ENCODE measurements around the gene SPATA12. TPM values are rescaled to one million over a fixed set of nuclear protein-coding genes. Genes with fewer than 3 reads are reported as not detected.

The SPATA12 gene
- total RNA-seq, 2 donors from 2014 or later = not detected

GRCh38 chr3:57048728-57049127, 11.7 kb upstream of the SPATA12 start:
- Histone ChIP-seq H3K4me1 (ENCODE audit: control insufficient read depth in 1 of 2, low read depth in 2 of 2) (no peaks in the 10 kb centered on the region), H3K27ac (no peak overlapping the region), H3K9me3 (no peaks in the 10 kb centered on the region), H3K36me3 (no peaks in the 10 kb centered on the region), H3K27me3 (replicated peaks; ENCODE audit: insufficient read depth) (no peaks in the 10 kb centered on the region), H3K4me3 (no peak overlapping the region)
- DNase-seq (ENCODE audit: low spot score) (no peak), ATAC-seq (ENCODE audit: insufficient number of reproducible peaks, low FRiP score, low read depth) (no peak)
- no peak for TF ChIP-seq CTCF (IDR thresholded peaks at IDR 0.05)

- no peaks in the 10 kb centered on the region for H3K27me3 ChIP-seq (replicated peaks; ENCODE audit: insufficient read depth)
- no peak for ATAC-seq (ENCODE audit: insufficient number of reproducible peaks, low FRiP score, low read depth)
- no peaks in the 10 kb centered on the region for H3K9me3 ChIP-seq
- H3K4me3 ChIP-seq = no peak overlapping the region
- no peaks in the 10 kb centered on the region for H3K4me1 ChIP-seq (ENCODE audit: control insufficient read depth in 1 of 2, low read depth in 2 of 2)
- no peaks in the 10 kb centered on the region for H3K36me3 ChIP-seq
- no peak for DNase-seq (ENCODE audit: low spot score)
- no peak overlapping the region for H3K27ac ChIP-seq
- TF ChIP-seq CTCF (IDR thresholded peaks at IDR 0.05) = no peak
Measured at GRCh38 chr3:57052662-57053061, 7.8 kb upstream of the SPATA12 start.

- Histone ChIP-seq H3K9me3 (no peaks in the 10 kb centered on the region), H3K4me3 (no peak overlapping the region), H3K36me3 (no peaks in the 10 kb centered on the region), H3K27ac (no peak overlapping the region), H3K27me3 (replicated peaks; ENCODE audit: insufficient read depth) (no peaks in the 10 kb centered on the region), H3K4me1 (ENCODE audit: control insufficient read depth in 1 of 2, low read depth in 2 of 2) (no peaks in the 10 kb centered on the region)
- DNase-seq (ENCODE audit: low spot score) (no peak), ATAC-seq (ENCODE audit: insufficient number of reproducible peaks, low FRiP score, low read depth) (no peak)
- TF ChIP-seq CTCF (IDR thresholded peaks at IDR 0.05) = no peak
Measured at GRCh38 chr3:57053122-57053521, 7.3 kb upstream of the SPATA12 start.

GRCh38 chr3:57057351-57057750, 3.1 kb upstream of the SPATA12 start:
- Histone ChIP-seq H3K36me3 (no peaks in the 10 kb centered on the region), H3K4me3 (no peak overlapping the region), H3K27ac (no peak overlapping the region), H3K4me1 (ENCODE audit: control insufficient read depth in 1 of 2, low read depth in 2 of 2) (peaks cover 6 to 16% of the 10 kb centered on the region in 2 donors), H3K9me3 (no peaks in the 10 kb centered on the region), H3K27me3 (replicated peaks; ENCODE audit: insufficient read depth) (no peaks in the 10 kb centered on the region)
- ATAC-seq (ENCODE audit: insufficient number of reproducible peaks, low FRiP score, low read depth) = no peak
- DNase-seq (ENCODE audit: low spot score) = no peak
- no peak for TF ChIP-seq CTCF (IDR thresholded peaks at IDR 0.05)

- peaks cover 8 to 21% of the 10 kb centered on the region in 2 donors for H3K4me1 ChIP-seq (ENCODE audit: control insufficient read depth in 1 of 2, low read depth in 2 of 2)
- no peak for DNase-seq (ENCODE audit: low spot score)
- no peak for ATAC-seq (ENCODE audit: insufficient number of reproducible peaks, low FRiP score, low read depth)
- TF ChIP-seq CTCF (IDR thresholded peaks at IDR 0.05) = no peak
- no peaks in the 10 kb centered on the region for H3K36me3 ChIP-seq
- H3K9me3 ChIP-seq = no peaks in the 10 kb centered on the region
- no peaks in the 10 kb centered on the region for H3K27me3 ChIP-seq (replicated peaks; ENCODE audit: insufficient read depth)
- no peak overlapping the region for H3K27ac ChIP-seq
- H3K4me3 ChIP-seq = no peak overlapping the region
Measured at GRCh38 chr3:57059411-57059810, 1.1 kb upstream of the SPATA12 start.
